ENCODE results near the gene AMZ1.
"Not testable (repeated sequence)": the region's sequence is repeated elsewhere in the genome, so short reads cannot be mapped to it uniquely, and the experiment has no call there.

The AMZ1 gene

GRCh38 chr7:2728316-2729030 is 40.5 kb downstream of the AMZ1 start:
- H3K4me3 Mint-ChIP-seq: no peak overlapping the region
- no peak overlapping the region for H3K27ac Mint-ChIP-seq
- no peaks in the 10 kb centered on the region for H3K27me3 Mint-ChIP-seq
- H3K36me3 Mint-ChIP-seq (ENCODE audit: insufficient read depth): no peaks in the 10 kb centered on the region
- H3K4me1 Mint-ChIP-seq (ENCODE audit: low read depth in 2 of 2): peaks cover 0 to 2% of the 10 kb centered on the region in 2 donors
- ATAC-seq (replicated peaks): no peak
- no peak for DNase-seq
- no peaks in the 10 kb centered on the region for H3K9me3 Mint-ChIP-seq

GRCh38 chr7:2729031-2729892 is 41.3 kb downstream of the AMZ1 start:
- Mint-ChIP-seq H3K27ac (no peak overlapping the region), H3K4me1 (ENCODE audit: low read depth in 2 of 2) (peaks cover 2 to 5% of the 10 kb centered on the region in 2 donors), H3K9me3 (no peaks in the 10 kb centered on the region), H3K4me3 (no peak overlapping the region), H3K27me3 (no peaks in the 10 kb centered on the region), H3K36me3 (ENCODE audit: insufficient read depth) (no peaks in the 10 kb centered on the region)
- ATAC-seq (replicated peaks) (no peak), DNase-seq (no peak)

- no peaks in the 10 kb centered on the region for H3K9me3 Mint-ChIP-seq
- H3K4me3 Mint-ChIP-seq: no peak overlapping the region
- no peaks in the 10 kb centered on the region for H3K27me3 Mint-ChIP-seq
- peaks cover 4 to 5% of the 10 kb centered on the region in 2 donors for H3K4me1 Mint-ChIP-seq (ENCODE audit: low read depth in 2 of 2)
- no peak for DNase-seq
- no peak for ATAC-seq (replicated peaks)
- H3K36me3 Mint-ChIP-seq (ENCODE audit: insufficient read depth): no peaks in the 10 kb centered on the region
- H3K27ac Mint-ChIP-seq: no peak overlapping the region
Observed at GRCh38 chr7:2729893-2730716, 42.1 kb downstream of the AMZ1 start.

- no peak for ATAC-seq (replicated peaks)
- H3K4me1 Mint-ChIP-seq (ENCODE audit: low read depth in 2 of 2): peaks cover 5% of the 10 kb centered on the region in 2 donors
- H3K4me3 Mint-ChIP-seq: no peak overlapping the region
- H3K27ac Mint-ChIP-seq: no peak overlapping the region
- DNase-seq: no peak
- H3K27me3 Mint-ChIP-seq: no peaks in the 10 kb centered on the region
- H3K36me3 Mint-ChIP-seq (ENCODE audit: insufficient read depth): no peaks in the 10 kb centered on the region
- H3K9me3 Mint-ChIP-seq: no peaks in the 10 kb centered on the region
Observed at GRCh38 chr7:2730846-2731770, 43.1 kb downstream of the AMZ1 start.

- no peaks in the 10 kb centered on the region for H3K36me3 Mint-ChIP-seq (ENCODE audit: insufficient read depth)
- no peak overlapping the region for H3K27ac Mint-ChIP-seq
- no peak overlapping the region for H3K4me3 Mint-ChIP-seq
Observed at GRCh38 chr7:2732388-2732787, 44.4 kb downstream of the AMZ1 start.

GRCh38 chr7:2732959-2733584 is 45.1 kb downstream of the AMZ1 start:
- no peaks in the 10 kb centered on the region for H3K27me3 Mint-ChIP-seq

More at GRCh38 chr7:2732388-2732787, 44.4 kb downstream of the AMZ1 start:
- H3K9me3 Mint-ChIP-seq: no peaks in the 10 kb centered on the region
- peaks cover 5% of the 10 kb centered on the region in 2 donors for H3K4me1 Mint-ChIP-seq (ENCODE audit: low read depth in 2 of 2)
- no peaks in the 10 kb centered on the region for H3K27me3 Mint-ChIP-seq
- no peak for ATAC-seq (replicated peaks)
- DNase-seq: no peak

GRCh38 chr7:2734084-2734686 is 46.2 kb downstream of the AMZ1 start:
- Mint-ChIP-seq H3K36me3 (ENCODE audit: insufficient read depth) (no peaks in the 10 kb centered on the region), H3K4me1 (ENCODE audit: low read depth in 2 of 2) (peaks cover 5% of the 10 kb centered on the region in 2 donors), H3K9me3 (no peaks in the 10 kb centered on the region), H3K27ac (peak overlapping the region in 1 of 2 donors; percentile 73), H3K27me3 (no peaks in the 10 kb centered on the region), H3K4me3 (no peak overlapping the region)
- ATAC-seq (replicated peaks) (no peak), DNase-seq (no peak)

More at GRCh38 chr7:2732959-2733584, 45.1 kb downstream of the AMZ1 start:
- H3K27ac Mint-ChIP-seq: no peak overlapping the region
- DNase-seq: no peak
- H3K4me1 Mint-ChIP-seq (ENCODE audit: low read depth in 2 of 2): peaks cover 5% of the 10 kb centered on the region in 2 donors
- ATAC-seq (replicated peaks): no peak
- no peak overlapping the region for H3K4me3 Mint-ChIP-seq
- no peaks in the 10 kb centered on the region for H3K36me3 Mint-ChIP-seq (ENCODE audit: insufficient read depth)
- H3K9me3 Mint-ChIP-seq: no peaks in the 10 kb centered on the region

- DNase-seq: no peak
- no peaks in the 10 kb centered on the region for H3K9me3 Mint-ChIP-seq
- H3K4me1 Mint-ChIP-seq (ENCODE audit: low read depth in 2 of 2): peaks cover 5% of the 10 kb centered on the region in 2 donors
- no peak for ATAC-seq (replicated peaks)
- H3K4me3 Mint-ChIP-seq: no peak overlapping the region
- H3K27ac Mint-ChIP-seq: no peak overlapping the region
- peaks cover 3% of the 10 kb centered on the region for H3K36me3 Mint-ChIP-seq (ENCODE audit: insufficient read depth)
- H3K27me3 Mint-ChIP-seq: no peaks in the 10 kb centered on the region
Observed at GRCh38 chr7:2734751-2735571, 47.0 kb downstream of the AMZ1 start.

GRCh38 chr7:2735744-2736143 is 47.7 kb downstream of the AMZ1 start:
- no peak for DNase-seq
- Mint-ChIP-seq H3K27ac (no peak overlapping the region), H3K36me3 (ENCODE audit: insufficient read depth) (peaks cover 3% of the 10 kb centered on the region), H3K9me3 (no peaks in the 10 kb centered on the region), H3K27me3 (no peaks in the 10 kb centered on the region), H3K4me3 (no peak overlapping the region), H3K4me1 (ENCODE audit: low read depth in 2 of 2) (peaks cover 4 to 5% of the 10 kb centered on the region in 2 donors)
- no peak for ATAC-seq (replicated peaks)

GRCh38 chr7:2736411-2736914 is 48.5 kb downstream of the AMZ1 start:
- peak overlapping the region in 1 of 2 donors; percentile 81 for H3K27ac Mint-ChIP-seq
- H3K9me3 Mint-ChIP-seq: no peaks in the 10 kb centered on the region
- no peak for DNase-seq
- no peaks in the 10 kb centered on the region for H3K27me3 Mint-ChIP-seq
- peaks cover 4 to 5% of the 10 kb centered on the region in 2 donors for H3K4me1 Mint-ChIP-seq (ENCODE audit: low read depth in 2 of 2)
- H3K4me3 Mint-ChIP-seq: no peak overlapping the region
- peaks cover 3% of the 10 kb centered on the region for H3K36me3 Mint-ChIP-seq (ENCODE audit: insufficient read depth)
- ATAC-seq (replicated peaks): no peak

GRCh38 chr7:2737005-2737743 is 49.2 kb downstream of the AMZ1 start:
- H3K4me1 Mint-ChIP-seq (ENCODE audit: low read depth in 2 of 2); H3K9me3 Mint-ChIP-seq; H3K36me3 Mint-ChIP-seq (ENCODE audit: insufficient read depth); DNase-seq; H3K4me3 Mint-ChIP-seq; H3K27me3 Mint-ChIP-seq; ATAC-seq (replicated peaks): not testable (repeated sequence)
- peak overlapping the region in 1 of 2 donors; percentile 81 for H3K27ac Mint-ChIP-seq
